Vagina (tissue), 2 donors: ENCODE data around the gene ZBTB20. TPM values are rescaled to one million over a fixed set of nuclear protein-coding genes. Genes with fewer than 3 reads are reported as not detected.

Experiments used
- DNase-seq, 2 donors: peaks; one replicate each; pipeline ENCODE4 v3.0.0-alpha.2; 2017; ENCODE audit errors: extremely low spot score in 2 of 2
- H3K27ac ChIP-seq: fragments of 200-600 bp; sonication (generic); one replicate; pipeline ENCODE4 v1.5.1; 2019
- H3K27me3 ChIP-seq: fragments of 200-600 bp; sonication (generic); one replicate; pipeline ENCODE4 v1.5.1; 2019
- H3K36me3 ChIP-seq, 2 donors: fragments of 200-600 bp; sonication (generic); one replicate each; pipeline ENCODE4 v1.5.1; 2017 to 2019
- H3K4me1 ChIP-seq: fragments of 200-600 bp; sonication (generic); one replicate; pipeline ENCODE4 v1.5.1; 2019
- H3K4me3 ChIP-seq, 2 donors: fragments of 200-600 bp; sonication (generic); 1 replicate in 1 of 2; 2 replicates in 1 of 2; pipeline ENCODE4 v1.5.1; 2016 to 2019
- H3K9me3 ChIP-seq: fragments of 200-600 bp; sonication (generic); one replicate; pipeline ENCODE4 v1.5.1; 2019
- POLR2A ChIP-seq, 2 donors: fragments of 450-650 bp; IDR thresholded peaks; one replicate each; pipeline ENCODE4 v1.6.1; 2017; ENCODE audit warnings: antibody characterized with exemption in 2 of 2, mild to moderate bottlenecking in 2 of 2, moderate library complexity in 2 of 2
- POLR2AphosphoS5 ChIP-seq, 2 donors: sonication (generic); formaldehyde crosslinking; IDR thresholded peaks; one replicate each; pipeline ENCODE4 v1.9.0; 2017; ENCODE audit warnings: antibody characterized with exemption in 2 of 2, mild to moderate bottlenecking in 2 of 2, low read depth in 1 of 2; ENCODE audit not compliant: insufficient read depth in 1 of 2
- intact Hi-C: fragments of 100-400 bp; cut with DNase I; formaldehyde crosslinking; loops from one replicate; pipeline ENCODE4 v1.15.1; 2023
- total RNA-seq: library from RNA; depleted of rRNA; stranded (reverse); fragments of >200 nt; gene quantifications from one replicate; pipeline ENCODE4 v1.2.3, GENCODE V29; 2016
- TF ChIP-seq, protein P1 (sequence below), 3 experiments: fragments of 450-650 bp in 2 of 3; fragments of 200-600 bp in 1 of 3; sonication (generic) in 1 of 3; IDR thresholded peaks; one replicate each; pipeline ENCODE4 v1.5.1; 2017 to 2019; ENCODE audit warnings: antibody characterized with exemption in 3 of 3, mild to moderate bottlenecking in 2 of 3, moderate library complexity in 2 of 3

Gene ZBTB20
- total RNA-seq, 1 donor from 2014 or later = 64.8 TPM

DNA sequence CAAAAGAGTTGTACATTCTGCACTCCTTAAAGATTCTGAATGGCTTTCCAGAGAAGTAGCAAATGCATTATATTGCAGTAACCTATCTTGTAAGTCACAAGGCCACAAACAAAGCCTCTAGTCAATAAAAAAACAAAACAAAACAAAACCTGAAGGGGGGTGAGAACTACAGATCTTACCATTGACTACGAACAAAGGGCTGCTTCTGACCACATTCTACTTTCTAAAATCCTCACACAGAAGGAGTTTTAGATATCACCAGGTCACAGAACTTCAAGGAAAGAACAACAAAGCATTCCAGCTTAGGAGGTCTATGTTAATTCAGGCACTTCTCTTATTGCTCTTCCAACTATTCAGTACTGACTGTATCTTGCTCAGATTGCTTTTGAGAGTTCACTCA, 343.0 kb downstream of the ZBTB20 start:
- intact Hi-C loops = no loop called here
- no peak overlapping the region for H3K27ac ChIP-seq
- TF ChIP-seq POLR2A (IDR thresholded peaks at IDR 0.05) = no peak
- no peak for TF ChIP-seq POLR2AphosphoS5 (IDR thresholded peaks at IDR 0.05; ENCODE audit: insufficient read depth in 1 of 2, low read depth in 1 of 2)
- TF ChIP-seq, protein P1, sequence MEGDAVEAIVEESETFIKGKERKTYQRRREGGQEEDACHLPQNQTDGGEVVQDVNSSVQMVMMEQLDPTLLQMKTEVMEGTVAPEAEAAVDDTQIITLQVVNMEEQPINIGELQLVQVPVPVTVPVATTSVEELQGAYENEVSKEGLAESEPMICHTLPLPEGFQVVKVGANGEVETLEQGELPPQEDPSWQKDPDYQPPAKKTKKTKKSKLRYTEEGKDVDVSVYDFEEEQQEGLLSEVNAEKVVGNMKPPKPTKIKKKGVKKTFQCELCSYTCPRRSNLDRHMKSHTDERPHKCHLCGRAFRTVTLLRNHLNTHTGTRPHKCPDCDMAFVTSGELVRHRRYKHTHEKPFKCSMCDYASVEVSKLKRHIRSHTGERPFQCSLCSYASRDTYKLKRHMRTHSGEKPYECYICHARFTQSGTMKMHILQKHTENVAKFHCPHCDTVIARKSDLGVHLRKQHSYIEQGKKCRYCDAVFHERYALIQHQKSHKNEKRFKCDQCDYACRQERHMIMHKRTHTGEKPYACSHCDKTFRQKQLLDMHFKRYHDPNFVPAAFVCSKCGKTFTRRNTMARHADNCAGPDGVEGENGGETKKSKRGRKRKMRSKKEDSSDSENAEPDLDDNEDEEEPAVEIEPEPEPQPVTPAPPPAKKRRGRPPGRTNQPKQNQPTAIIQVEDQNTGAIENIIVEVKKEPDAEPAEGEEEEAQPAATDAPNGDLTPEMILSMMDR (IDR thresholded peaks at IDR 0.05) = no peak
- no peaks in the 10 kb centered on the region for H3K9me3 ChIP-seq
- H3K4me1 ChIP-seq = no peaks in the 10 kb centered on the region
- H3K27me3 ChIP-seq = no peaks in the 10 kb centered on the region
- H3K36me3 ChIP-seq = no peaks in the 10 kb centered on the region
- H3K4me3 ChIP-seq = no peak overlapping the region
- DNase-seq = no peak

DNA sequence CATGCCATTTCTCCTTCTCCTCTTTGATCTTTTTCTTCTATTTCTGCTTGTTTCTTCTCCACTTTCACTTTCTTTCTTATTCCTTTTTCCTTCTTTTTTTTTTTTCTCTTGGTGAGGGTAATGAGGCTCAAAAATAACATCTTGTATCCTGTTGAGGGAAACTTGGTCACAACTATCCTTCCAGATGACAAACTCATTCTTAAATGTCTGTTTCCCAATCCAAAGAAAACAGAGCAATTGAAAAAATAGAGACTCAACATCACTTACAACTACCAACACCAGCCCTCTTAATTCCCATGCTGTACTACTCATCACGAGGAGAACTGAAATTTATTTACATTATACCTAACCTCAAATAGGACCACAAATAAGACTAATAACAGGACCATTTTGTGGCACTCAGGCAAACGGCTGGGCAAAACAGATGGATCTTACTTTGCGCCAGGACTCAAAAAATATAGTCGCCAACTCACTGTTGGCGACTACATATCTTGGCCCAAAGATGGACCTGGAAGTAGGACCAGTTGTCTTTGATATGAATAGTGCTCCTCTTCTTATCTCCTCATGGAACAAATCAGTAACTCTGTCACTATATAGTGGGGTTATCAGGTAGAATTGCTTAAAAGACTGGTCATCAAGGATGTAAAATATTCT, 343.9 kb downstream of the ZBTB20 start:
- Histone ChIP-seq H3K4me1 (no peaks in the 10 kb centered on the region), H3K4me3 (no peak overlapping the region)
- TF ChIP-seq, protein P1 (IDR thresholded peaks at IDR 0.05) = no peak
- no peak for TF ChIP-seq POLR2AphosphoS5 (IDR thresholded peaks at IDR 0.05; ENCODE audit: insufficient read depth in 1 of 2, low read depth in 1 of 2)
- no peak for TF ChIP-seq POLR2A (IDR thresholded peaks at IDR 0.05)

DNA sequence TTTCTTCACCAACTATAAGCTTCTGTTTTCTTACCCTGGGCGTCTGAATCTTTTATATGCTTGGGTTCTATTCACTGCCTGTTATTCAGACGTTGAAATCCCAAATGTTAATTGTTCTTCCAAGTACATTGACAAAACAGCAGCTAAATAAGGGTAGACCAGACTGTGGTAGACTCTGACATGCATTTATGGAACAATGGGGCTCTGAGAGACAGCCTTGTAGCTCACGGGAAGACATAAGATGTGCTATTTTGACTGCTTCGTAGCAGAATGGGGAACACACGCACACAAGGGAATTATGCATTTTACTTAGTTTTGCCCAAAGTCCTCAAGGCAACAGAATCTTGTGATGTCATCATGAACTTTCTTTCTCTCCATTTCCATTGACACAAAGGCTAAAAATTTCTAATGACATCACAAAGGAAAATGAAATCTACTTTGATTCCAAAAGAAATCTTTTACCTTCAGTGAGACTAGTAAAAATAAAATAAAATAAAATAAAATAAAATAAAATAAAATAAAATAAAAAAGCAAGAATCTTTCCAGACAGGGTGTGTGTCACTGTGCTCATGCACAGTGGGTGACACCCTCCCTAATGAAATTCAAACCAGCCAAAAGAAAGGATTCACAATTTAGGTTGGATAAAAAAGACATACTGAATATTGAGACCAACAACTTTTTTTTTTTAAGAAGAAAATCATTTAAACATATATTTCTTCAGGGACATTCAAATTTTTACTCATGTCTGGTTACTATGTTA, 346.6 kb downstream of the ZBTB20 start:
- no peak overlapping the region for H3K4me3 ChIP-seq
- no peaks in the 10 kb centered on the region for H3K27me3 ChIP-seq
- TF ChIP-seq, protein P1 (IDR thresholded peaks at IDR 0.05) = no peak
- TF ChIP-seq POLR2AphosphoS5 (IDR thresholded peaks at IDR 0.05; ENCODE audit: insufficient read depth in 1 of 2, low read depth in 1 of 2) (no peak), POLR2A (IDR thresholded peaks at IDR 0.05) (no peak)
- intact Hi-C loops = no loop called here
- DNase-seq = no peak
- no peaks in the 10 kb centered on the region for H3K9me3 ChIP-seq
- H3K27ac ChIP-seq = no peak overlapping the region
- no peaks in the 10 kb centered on the region for H3K4me1 ChIP-seq
- H3K36me3 ChIP-seq = no peaks in the 10 kb centered on the region

More for the DNA sequence above, 343.9 kb downstream of the ZBTB20 start:
- Histone ChIP-seq H3K27ac (no peak overlapping the region), H3K36me3 (no peaks in the 10 kb centered on the region), H3K27me3 (no peaks in the 10 kb centered on the region), H3K9me3 (no peaks in the 10 kb centered on the region)
- intact Hi-C loops = no loop called here
- DNase-seq = no peak

DNA sequence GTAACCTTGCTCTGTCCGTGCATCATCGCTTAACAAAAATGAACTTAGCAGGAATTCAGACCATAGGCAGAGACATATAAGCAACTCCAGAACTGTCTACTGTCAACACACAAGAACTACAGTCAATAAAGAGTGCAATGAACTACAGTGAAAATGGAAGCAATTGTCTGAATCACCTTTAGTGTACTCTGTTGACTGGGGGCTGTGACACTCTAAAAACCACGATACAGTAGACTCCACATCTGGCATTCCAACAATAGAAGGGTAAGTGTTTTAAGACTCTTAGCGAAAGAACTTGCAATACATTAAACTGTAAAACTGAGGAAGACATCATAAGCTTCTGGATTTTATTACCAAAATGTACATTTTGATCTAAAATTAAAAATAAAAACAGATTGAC, 347.3 kb downstream of the ZBTB20 start:
- Histone ChIP-seq H3K27ac (no peak overlapping the region), H3K27me3 (no peaks in the 10 kb centered on the region), H3K36me3 (no peaks in the 10 kb centered on the region), H3K4me1 (no peaks in the 10 kb centered on the region), H3K9me3 (no peaks in the 10 kb centered on the region), H3K4me3 (no peak overlapping the region)
- no peak for DNase-seq
- intact Hi-C loops = no loop called here
- TF ChIP-seq POLR2A (IDR thresholded peaks at IDR 0.05) = no peak

DNA sequence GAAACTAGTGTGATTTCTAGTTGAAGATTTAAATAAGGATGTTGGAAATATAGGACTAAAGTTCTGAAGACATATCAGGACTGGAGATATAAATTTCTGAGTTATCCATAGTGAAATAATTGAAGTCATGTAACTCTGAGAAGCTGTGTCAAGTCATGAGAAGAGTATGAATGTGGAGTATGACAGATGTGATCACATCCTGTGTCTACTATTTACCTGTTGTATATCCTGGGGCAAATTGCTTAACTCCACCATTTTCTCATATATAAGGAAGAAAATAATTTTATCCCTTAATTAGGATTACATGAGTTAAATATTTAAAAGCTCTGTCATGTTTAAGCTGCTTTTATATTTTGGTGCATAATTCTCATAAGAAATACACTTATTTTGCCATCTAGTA, 350.3 kb downstream of the ZBTB20 start:
- Histone ChIP-seq H3K36me3 (no peaks in the 10 kb centered on the region), H3K27ac (no peak overlapping the region), H3K4me3 (no peak overlapping the region), H3K9me3 (no peaks in the 10 kb centered on the region), H3K4me1 (no peaks in the 10 kb centered on the region), H3K27me3 (no peaks in the 10 kb centered on the region)
- intact Hi-C loops = no loop called here
- TF ChIP-seq POLR2AphosphoS5 (IDR thresholded peaks at IDR 0.05; ENCODE audit: insufficient read depth in 1 of 2, low read depth in 1 of 2) (no peak), POLR2A (IDR thresholded peaks at IDR 0.05) (no peak)
- TF ChIP-seq, protein P1 (IDR thresholded peaks at IDR 0.05) = no peak
- DNase-seq = no peak
